NCI-H1436 (cell line): ENCODE results near the gene GNAI2.
"Not testable (repeated sequence)": the region's sequence is repeated elsewhere in the genome, so short reads cannot be mapped to it uniquely, and the experiment has no call there.

Experiments
- DNase-seq: peaks from one replicate; lab custom pipeline; 2025; lab: John Stamatoyannopoulos, UW

GNAI2 gene

DNA sequence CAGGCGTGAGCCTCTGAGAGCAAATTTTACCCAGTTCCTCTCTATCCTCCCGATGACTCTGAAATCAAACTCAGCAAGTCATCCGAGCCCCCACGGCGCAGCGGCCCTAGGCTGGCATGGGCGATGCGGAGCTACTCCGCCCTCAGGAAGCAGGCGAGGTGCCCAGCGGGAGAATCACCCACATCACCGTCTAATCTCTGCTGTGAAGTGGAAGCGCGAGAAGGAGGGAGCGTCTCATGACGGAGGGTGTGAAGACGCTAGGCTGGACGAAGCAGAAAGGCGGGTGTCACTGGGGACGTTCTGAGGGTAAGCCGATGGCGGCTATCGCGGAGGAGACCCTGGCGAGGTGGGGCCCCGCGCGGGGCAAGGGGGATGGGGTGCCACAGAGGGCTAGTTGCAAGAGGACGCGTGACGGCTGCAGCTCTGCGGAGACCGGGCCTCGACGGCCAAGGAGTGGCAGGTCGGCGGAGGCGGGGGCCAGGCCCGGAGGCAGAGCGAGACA lies 9.1 kb upstream of the GNAI2 start:
- no peak for DNase-seq

DNA sequence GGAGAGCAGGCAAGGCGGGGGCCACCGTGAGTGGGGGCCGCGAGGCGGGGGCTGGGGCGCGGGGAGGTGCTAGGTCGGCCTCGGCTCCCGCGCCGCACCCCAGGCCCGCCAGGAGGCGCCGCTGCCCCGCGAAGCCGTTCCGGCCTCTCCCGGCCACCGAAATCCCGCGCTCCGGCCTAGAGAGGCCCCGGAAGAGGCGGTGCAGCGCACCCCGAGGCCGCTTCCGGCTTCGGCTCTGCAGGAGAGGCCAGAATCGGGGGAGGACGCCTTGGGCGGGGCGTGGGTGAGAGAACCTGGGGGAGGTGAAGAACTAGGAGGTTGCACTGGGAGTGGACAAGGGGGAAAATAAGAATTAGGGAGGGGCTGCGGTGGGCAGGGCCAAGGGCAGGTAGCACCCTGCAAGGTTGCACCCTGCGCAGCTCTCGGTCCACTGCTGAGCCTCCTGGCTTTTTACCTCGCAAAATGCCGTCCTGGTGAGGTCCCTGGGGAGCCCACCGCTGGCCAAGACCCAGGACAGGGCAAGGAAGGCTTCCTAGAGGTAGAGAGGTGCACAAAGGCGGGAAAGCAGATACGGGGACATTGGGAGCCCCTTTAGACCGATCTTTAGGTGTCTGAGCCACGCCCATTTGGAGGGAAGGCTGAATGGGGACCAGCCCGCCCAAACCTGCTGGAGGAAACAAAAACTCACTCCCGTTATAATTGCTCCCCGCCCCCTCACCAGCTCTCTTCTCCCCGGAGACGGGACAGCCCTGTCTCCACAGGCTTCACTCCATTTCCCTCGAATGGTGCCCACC lies 8.4 kb upstream of the GNAI2 start:
- DNase-seq = peak; percentile 88

DNA sequence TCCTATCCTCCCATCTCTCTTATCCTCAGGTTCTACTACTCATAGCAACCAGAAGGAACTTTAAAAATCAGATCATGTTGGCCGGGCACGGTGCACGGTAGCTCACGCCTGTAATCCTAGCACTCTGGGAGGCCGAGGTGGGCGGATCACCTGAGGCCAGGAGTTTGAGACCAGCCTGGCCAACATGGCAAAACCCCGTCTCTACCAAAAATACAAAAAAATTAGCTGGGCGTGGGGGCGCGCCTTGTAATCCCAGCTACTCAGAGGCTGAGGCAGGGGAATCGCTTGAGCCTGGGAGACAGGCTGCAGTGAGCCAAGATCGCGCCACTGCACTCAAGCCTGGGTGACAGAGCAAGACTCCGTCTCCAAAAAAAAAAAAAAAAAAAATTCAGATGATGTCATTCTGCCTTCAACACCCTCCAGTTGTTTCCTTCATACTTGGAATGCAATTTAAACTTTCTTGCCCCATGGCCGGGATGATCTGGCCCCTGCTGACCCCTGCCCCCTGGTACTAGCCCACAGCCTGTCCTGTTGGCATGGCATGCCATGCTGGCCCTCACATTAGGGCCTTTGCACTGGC lies 7.7 kb upstream of the GNAI2 start:
- not testable (repeated sequence) for DNase-seq

DNA sequence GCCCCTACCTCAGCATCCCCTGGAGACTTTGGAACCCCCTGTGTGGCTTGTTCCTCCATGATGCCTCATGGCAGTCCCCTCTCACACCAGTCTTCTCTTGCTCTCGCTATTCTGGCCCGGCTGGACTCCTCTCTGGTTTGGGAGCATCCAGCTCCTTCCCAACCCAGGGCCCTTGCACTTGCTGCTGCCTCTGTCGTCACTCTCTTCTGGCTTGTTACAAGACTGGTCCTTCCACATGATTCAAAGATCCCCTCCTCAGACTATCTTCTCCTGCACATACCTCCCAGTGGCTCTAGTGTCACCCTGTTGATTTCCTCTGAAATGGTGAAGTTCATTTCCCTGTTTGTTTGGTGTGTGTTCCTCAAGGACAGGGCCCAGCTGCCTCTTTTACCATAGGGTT lies 6.5 kb upstream of the GNAI2 start:
- DNase-seq = no peak

DNA sequence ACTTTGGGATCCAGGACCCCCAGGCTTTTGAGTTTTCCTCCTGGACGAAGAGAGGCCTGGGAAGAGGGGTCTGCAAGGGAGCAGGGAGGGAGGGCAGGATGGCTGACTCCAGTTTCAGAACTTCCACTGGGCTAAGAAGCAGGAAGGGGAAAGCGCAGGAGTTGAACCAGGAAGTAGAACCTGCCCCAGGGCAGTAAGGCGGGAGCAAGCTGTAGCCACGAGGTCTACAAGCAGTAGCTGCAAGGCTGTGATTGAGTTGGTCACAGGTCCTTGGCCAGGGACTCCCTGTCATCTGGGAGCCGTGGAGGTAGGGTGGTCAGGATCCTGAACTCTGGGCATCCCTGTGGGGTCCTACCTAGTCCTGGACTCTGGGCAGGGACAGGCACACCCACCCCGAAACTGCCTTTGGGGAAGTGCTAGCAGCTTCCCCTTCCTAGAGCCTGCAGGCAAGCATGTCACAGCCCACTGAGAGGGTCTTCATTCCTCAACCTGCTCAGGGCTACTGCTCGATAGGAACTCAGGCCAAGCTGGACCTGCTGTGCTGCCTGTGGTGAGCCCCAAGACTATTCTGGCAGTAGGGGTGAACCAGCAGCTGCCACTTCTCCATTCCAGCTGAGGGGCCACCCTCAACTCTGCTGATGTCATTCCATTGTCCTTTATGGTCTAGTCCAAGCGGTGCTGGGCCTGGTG lies 5.8 kb upstream of the GNAI2 start:
- no peak for DNase-seq

DNA sequence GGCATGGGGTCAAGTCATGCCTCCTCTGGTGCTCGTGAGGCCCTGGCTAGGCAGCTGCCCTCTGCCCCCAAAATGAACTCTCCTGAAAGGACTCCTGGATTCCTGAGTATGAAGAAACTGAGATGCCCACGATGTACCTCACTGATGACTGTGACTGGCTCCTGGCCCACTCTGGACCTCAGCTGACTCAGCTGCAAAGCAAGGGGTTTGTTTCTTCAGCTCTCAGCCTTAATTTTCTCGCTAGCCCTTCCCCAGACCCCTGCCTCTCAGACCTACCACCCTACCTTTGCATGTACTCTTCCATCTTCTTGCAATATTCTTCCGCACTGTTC lies 5.2 kb upstream of the GNAI2 start:
- DNase-seq = no peak

DNA sequence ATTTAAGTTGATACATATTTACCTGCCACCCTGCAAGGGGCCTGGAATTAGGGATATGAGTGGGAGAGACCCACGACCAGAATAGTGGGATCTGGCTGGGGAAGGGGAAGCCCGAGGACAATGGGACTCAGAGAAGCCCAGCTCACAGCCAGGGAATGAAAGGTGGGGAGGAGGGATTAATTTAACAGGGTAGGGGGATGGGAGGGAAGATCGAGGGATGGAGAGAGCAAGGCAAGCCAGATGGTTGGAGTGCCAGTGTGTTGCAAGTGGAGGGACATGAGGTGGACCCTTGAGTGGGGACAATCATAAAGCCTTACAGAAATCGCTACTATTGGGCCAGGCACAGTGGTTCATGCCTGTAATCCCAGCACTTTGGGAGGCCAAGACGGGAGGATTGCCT lies 4.4 kb upstream of the GNAI2 start:
- DNase-seq = no peak

DNA sequence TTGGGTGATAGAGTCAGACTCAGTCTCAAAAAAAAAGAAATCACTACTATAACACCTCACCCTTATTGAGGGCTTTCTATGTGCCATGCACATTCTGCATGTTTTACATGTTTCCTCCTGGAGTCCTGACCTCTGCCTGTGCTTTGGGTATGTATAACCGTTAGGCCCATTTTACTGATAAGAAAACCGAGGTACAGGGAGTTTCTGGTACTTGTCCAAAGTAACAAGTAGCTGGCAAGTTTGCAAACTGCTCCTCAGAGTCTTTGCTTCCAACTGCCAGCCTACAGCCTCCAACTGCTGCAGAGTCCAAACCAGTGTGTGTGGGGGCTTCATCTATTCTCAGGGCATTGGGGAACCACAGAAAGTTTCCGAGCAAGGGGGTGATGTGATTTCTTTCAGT lies 3.7 kb upstream of the GNAI2 start:
- no peak for DNase-seq

DNA sequence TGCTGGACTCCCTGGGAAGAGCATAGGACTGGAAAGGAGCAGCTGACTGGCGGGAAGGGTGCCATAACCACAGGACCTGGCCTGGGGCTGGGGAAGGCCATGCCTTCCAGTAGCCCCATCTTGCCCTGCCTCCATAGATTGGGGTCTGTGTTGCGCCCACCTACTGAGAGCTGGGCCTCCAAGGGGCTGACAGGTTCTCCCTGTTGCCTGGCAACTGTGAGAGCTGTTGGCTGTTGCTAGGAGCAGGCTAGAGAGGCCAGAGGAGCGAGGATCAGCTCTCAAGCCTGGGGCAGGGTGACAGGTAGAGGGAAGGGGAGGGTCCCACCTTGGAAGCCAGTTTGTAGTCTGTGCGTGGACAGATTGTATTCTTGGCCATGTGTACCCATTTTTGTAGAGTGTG lies 2.8 kb upstream of the GNAI2 start:
- no peak for DNase-seq

DNA sequence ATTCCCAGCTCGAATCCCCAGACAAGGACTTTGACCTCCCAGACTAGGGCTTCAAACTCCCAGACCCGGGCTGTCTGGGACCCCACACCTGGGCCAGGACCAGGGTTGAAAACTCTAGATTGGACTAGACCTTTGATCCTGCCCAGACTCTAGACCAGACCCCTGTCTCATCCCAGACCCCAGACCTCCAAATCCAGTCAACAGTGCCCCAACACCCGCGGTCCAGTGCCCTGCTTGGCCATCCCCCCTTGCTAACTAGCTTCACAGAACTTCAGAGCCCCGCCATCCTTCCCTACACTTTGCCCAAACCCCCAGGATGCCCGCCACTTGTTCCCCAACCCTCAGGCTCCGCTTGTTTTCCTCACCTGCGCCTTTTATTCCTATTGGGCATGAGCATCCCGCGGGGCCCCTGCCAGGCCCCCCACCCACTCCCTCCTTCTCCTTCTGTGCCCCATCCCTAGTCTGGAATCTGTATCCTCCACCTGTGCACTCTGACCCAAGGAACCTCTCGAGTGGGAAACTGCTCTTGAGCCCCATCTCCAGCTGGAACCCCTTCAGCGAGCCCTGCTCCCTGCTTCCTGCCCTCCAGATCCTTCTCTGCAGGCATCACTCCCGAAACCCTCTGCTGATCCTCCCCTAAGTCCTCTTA lies 604 bp downstream of the GNAI2 start:
- DNase-seq = no peak

DNA sequence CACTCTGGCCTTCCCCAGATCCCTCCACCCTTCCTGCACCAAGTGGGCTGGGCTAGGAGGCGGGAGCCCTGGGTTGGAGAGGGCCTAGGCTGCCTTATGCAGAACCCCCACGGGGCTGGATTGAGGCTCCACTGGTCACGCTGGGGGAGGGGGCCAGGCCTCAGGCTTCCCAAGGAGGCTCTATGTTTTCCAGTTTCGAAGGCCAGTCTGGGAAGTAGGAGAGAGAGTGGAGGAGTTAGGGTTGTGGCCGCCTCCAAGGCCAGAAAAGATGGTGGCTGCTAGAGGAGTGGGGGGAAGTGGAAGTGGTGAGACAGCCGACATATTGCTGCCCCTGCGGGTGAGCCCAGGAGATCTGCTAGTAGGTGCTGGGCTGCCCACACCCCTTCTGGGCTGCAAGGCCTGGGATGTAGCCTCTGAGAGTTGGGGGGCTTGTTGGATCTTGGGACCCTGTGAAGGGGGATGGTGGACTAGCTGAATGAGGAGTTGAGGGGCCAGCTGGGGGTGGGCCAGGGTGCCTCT lies 1.2 kb downstream of the GNAI2 start:
- no peak for DNase-seq

DNA sequence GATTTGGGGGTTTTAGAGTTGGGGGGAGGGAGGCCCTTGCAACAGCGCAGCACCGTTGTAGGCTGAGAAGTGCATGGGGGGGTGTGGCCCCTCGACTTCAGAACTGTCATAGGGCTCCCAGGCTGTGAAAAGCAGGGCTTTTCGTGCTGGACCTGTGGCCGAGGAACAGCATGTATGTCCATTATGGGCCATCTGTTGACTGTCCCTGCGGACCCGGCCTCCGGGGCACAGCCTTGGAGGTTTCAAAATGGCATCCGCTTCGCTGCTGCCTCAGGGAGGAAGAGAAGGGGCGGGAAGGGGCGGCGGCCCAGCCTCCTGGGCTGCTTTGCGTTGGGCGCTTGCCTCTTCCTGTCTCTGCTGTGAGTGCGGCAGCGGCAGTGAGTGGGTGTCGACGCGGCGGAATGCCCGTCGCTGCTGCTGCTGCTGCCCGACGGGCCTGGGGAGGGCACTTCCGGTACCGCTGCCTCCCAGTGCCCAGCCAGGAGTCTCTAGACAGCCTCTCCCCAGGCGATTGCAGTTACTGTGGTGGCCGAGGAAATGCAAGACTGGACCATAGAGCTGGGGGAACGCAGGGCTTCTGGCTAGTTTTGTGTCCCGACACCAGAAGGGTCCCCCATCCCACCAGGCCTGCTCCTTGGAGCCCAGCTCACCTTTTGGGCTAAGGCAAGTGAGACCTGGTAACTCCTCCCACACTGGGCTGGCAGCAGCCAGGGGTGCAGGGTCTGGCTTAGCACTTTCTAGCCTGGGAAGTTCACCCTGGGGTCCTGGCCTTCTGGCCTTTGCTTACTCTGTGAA lies 1.9 kb downstream of the GNAI2 start:
- peak; percentile 22 for DNase-seq

DNA sequence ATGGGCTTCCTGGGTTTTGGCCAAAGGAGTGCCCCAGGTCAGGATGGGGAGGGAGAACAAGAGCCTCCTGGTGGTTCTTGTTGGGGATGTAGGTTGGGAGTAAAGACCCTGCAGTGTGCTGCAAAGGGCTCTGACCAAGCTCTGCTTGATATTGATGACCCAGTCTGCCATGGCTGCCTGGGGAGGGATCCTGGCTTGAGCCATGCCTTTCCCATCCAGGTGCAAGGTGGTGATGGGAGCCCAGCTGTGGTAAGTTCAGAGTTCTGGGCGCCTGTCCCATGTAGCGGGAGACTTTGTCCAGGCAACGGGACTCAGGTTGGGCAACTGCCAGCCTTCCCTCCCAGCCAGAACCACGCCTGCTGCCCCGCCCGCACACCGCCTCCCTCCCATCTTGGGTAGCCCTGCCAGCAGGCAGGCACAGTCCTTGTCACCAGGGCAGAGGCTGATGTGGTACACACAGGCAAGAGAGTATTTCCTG lies 2.6 kb downstream of the GNAI2 start:
- no peak for DNase-seq

DNA sequence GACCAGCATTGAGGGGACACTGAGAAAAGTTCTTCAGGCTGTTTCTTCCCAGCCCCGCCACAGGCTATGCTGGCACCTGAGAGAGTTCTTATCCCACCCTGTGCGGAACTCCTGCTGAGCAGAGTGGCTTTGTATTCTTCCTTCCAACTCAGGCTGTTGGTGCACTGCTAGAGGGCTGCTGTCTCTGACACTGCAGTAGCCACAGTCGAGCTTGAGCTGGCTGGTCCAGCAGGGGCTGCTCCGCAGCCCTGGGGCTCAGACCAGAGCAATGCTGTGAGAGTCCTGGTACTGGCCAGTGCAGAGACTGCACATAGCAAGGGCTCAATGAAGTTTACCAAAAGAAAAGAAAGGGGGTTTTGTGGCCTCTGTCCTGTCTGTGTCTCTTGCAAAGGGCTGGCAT lies 3.6 kb downstream of the GNAI2 start:
- DNase-seq = no peak

DNA sequence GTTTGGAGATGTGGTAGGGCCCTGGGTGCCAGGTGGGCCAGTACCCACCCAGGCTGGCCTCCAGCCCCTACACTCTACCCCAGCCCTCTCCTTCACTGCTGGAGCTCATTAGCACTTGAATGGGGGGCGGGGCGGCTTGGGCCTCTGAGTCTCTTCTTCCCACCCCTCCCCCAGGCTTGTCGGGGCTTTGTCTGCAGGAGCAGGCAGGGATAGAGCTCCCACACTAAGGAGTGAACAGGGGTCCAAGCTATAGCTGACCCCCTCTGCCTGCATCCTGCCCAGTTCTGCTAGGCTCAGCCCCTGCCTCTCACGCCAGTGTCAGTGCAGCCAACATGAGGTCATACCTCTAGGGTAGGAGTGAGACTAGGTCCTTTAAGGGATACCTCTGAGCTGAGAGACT lies 5.2 kb downstream of the GNAI2 start:
- DNase-seq = no peak

DNA sequence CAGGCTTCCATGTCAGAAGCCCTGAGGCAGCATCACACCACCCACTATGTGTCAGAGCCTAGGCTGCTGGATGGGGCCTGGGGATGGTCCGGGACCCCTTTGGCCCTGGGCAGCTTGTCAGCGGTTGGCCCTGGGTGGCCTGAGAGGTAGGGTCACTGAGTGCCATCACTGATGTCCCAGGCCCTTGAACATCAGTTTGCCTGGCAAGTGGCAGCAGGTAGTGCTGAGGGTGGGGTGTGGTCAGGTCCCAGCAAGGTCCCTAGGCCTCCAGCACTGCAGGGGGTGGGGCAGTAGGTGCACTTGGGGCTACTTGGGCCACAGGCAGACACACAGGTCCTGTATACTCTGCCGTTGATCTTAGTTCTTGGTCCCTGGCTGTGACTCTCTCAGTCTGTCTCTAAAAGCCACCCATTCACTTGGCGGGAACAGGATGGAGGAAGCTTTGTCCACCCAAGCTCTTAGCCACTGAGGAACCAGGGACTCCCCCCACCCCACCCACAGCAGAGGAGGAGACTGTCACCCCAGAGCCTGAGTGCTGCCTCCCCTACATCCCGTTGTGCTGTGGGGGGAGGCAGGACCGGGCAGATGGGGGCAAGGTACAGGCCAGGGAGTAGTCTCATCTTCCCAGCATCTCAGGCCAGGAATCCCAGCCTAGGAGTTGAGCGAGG lies 5.8 kb downstream of the GNAI2 start:
- DNase-seq = no peak

DNA sequence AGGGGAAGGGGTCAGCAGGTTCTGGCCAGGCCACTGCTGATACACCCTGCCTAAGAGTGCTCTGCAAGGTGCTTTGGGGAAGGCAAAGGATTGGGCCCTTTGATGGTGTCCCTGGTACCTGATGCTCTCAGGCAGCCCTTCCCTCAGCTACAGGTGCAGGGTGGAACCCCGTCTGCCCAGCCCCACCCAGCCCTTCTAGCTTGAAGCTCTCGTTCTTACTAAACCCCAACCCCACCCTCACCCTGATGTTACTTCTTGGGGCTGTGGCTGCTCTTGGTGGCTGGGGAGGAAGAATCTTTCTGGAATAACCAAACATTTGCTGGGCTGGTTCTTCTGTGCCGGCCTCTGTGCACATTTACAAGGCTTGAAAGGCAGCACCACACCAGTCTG lies 6.4 kb downstream of the GNAI2 start:
- no peak for DNase-seq

DNA sequence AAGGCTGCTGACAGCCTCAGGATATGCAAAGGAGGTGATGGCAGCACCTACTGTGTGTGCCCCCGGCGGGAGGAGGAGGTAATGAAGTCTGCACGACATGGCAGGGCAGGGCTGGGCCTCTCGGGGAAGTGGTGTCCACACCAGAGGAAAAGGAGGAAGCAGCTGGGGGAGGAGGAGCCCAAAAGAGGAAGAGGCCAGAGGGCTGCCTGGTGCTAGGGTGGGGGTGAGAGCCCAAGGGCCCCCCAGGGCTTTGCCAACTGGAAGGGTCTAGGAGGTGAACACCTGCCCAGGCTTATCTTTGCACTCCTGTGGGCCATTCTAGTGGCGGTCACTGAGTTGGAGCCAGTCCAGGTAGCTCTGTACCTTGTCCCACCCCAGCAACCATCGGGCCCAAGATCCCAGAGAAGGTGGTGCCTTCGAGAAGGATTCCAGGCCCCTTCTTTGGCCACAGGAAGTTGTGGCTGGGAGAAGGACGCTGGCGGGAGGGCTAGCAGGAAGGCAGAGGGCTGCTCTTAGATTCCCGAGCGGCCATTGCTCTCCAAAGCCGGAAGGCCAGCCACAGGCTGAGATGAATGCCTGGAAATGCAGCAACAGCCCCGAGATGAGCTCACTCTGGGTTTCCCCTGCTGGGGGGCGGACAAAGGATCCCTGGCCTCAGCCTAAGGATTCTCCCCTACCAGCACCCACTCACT lies 7.0 kb downstream of the GNAI2 start:
- no peak for DNase-seq

DNA sequence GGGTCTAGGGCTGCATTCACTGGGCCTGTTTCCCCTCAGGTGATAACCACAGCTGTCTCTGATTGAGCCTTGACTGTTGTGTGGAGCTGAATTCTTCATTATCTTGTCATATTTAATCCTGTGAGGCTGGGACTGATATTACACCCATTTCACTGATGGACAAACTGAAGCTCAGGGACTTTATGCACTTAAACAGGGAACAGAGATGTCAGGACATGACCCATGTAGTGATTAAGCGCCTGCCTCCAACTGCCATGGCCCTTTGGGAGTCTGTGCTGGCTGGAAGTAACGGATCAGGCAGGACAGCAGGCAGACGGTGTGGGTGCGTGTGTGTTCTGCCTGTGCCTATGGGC lies 7.5 kb downstream of the GNAI2 start:
- no peak for DNase-seq

DNA sequence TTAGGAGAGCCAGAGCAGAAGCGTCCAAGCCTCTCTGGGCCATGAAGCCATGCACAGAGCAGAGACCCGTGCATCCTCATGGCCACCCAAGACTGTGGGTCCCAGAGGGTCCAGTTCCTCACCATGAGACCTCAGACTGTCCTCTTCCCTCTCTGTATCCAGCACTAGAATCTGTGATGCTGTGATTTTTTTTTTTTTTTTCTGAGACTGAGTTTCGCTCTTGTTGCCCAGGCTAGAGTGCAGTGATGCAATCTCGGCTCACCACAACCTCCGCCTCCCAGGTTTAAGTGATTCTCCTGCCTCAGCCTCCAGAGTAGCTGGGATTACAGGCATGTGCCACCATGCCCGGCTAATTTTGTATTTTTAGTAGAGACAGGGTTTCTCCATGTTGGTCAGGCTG lies 8.8 kb downstream of the GNAI2 start:
- DNase-seq = not testable (repeated sequence)
